Activated CD4-positive, alpha-beta T cell treated with anti-CD3 and anti-CD28 coated beads, Interleukin-2, Interleukin-4, amounts not matched to agents 100 ng/mL and 50 ng/mL, durations not matched to agents 16 hours and 8 hours (primary cell): ENCODE measurements around the gene CSDE1.

ENCODE experiments used
- DNase-seq: peaks from one replicate; pipeline ENCODE4 v3.0.0-alpha.2; 2020; ENCODE audit warnings: low spot score

Gene CSDE1

DNA sequence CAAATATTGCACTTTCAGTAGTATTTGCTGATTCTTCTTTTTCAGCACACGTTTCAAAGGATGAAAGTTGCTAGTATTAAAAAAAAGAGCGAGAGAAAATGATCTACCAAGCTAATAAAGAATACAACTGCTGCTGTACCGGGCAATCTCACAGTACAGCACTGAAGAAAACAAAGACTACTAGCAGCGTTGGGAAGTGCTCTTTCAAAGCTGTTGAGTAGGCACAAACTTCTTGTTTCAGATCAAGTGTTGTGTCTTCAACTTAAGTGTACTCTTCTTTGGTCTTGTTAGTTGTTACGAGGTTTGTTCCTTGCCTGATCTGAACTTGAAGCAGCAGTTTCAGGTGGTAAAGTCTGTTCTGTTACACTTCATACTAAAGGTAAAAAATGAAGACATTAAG is 7.9 kb downstream of the CSDE1 start:
- no peak for DNase-seq

DNA sequence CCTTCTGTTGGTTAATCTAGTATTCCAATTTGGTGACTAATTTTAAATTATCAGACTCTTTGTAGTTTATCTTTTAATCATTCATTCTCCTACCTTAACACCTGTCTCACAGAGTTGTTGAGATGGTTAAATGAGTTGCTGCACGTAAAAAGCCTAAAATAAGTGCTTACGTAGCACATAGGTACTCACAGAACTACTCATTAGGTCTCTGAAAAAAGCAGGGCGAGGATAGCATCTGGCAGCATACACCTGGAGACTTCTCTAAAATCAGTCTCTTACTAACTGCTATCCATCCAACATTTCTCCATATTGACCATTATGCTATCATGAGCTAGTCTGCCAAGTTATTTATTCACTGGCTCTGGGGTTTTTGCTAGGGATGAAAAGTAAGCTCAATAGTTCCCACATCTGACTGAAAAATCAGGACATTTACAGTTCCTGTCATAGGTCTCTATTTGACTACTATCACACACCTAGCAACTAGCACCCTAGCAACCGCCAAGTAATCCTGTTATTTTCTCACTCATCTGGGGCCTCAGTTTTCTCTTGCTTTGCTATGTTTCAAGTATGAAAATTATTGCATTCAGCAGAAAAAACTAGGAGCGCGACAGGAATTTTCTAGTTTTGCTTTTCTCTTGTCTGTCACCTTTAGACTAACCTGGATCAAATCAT is 11.2 kb downstream of the CSDE1 start:
- DNase-seq, result peak; percentile 56

DNA sequence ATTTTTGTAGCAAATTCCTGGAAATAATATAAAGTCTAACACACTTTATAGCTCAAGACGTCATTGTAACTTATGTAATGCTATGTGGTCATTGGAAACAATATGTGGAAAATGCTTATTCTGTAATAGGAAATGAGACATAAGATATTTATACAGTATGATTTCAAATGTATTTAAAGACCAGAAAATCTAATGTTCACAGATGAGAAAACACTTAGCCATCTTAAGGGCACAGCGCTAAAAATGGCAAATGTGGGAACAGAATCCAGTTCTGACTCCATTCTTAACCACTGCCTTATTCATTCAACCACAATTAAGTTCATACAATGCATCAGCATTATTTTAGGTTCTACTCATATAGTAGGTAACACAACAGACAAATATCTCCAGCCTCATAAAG is 12.5 kb downstream of the CSDE1 start:
- DNase-seq, result peak; percentile 61

DNA sequence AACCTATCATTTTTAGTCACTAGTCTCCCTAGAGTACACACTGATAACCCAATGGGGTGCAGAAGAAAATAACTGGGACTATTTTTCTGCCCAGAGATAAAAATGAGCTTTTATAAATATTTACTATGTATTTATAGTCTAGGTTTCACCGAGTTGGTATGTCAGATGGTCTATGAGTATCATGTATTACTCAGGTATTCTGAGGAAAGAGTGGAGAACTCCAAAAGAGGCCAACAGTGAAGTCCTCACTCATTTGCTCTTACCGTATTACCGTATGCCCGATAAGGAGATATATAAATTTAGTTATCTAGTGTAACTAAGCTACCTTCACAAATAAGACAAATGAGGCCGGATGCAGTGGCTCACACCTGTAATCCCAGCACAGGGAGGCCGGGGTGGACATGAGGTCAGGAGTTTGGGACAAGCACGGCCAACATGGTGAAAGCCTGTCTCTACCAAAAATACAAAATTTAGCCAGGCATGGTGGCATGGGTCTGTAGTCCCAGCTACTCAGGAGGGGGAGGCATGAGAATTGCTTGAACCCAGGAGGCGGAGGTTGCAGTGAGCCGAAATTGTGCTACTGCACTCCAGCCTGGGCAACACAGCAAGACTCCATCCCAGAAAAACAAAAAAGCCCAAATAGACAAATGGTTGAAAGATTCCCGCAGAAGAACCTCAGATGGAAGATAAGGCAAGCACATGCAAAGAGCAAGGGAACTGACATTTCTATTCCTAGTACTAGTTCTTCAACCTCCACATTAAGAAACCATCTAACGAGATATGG is 15.6 kb downstream of the CSDE1 start:
- no peak for DNase-seq

DNA sequence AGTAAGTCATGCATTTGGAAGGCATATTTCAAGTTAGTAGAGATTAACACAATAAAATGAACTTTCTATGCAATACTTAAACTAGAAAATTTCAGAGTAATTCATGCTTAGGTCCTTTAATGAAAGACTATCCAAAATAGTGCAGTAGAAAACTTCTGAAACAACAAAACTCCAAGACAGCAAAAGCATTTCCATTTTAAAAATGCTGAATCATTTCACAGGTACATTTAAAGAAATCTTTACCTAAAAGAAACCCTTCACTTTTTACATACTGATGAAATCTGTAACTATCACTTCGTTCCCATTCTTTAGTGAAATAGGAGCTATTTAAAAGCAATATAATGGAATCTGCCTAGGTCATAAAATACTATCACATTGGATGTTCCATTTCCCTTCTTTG is 17.5 kb downstream of the CSDE1 start:
- no peak for DNase-seq

DNA sequence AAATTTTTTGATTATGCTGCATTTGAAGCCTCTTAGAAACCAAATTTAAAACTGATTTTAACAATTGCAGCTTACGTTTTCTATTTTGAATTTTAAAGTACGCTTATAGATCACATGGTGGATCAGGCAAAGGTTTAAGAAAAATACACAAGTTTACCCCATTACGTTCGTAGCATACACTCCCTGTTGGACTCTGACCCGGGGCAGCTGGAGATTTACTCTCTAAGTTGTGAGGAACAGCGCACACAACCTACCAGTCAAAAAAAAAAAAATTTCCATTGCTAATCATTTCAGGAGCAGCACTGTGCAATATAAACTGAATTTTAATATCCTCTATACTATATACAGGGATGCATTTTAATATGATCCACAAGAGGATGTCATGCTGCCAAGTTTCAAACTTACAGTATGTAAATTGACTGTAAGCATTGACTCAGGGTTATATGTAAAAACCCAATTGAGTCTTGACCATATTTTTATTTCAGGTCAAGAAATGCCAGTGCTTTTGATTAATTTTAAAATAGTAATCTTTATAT is 20.4 kb downstream of the CSDE1 start:
- DNase-seq, result no peak

DNA sequence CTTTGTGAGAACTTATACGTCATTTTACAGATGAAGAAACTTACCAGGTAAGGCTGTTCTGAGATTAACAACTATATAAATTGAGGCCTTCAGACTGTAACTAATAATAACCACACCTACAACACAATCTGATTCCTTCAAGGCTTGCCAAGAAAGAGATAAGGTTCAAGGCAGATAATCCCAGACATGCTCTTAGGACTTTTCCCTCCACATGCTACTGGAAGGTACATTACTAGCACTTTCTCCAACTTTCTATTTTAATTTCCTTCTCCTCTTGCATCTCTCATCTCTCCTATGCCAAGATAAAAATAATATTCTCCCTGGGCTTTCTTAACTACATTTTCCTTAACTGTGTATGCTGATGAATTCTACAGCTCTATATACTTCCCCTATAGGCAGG is 22.3 kb downstream of the CSDE1 start:
- DNase-seq, result no peak

DNA sequence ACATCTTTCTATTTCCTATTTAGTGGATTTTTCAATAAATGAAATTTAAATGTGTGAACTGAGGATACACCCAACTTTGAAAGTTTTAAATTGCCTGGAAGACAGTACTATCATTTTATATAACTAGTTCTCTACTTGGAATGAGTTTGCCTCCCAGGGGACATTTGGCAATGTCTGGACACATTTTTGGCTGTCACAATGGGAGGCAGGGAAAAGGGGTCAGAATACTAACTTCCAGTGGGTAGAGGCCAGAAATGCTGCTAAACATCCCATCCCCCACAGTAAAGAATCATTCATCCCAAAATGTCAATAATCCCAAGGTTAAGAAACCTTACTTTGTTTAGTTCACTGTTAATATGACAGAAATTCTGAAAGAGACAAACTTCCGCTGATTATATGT is 28.0 kb downstream of the CSDE1 start:
- DNase-seq, result no peak

DNA sequence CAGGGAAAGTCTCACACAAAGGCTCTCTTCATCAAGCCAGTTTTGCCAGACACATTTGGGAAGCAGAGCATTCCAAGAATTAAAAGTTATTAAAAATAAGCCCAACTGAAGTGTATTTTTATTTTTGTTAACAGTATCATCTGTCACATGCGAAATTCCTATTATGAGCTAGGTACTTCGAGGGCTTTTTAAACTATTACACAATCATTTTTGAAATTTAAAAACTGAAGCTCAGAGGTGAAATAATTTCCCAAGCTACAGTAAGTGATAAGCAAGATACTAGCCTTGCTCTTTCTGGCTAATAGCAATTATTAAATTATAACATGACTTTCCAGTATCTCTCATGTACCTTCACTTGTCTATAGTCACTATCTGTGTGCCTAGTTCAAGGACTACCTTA is 29.2 kb downstream of the CSDE1 start:
- DNase-seq, result no peak

DNA sequence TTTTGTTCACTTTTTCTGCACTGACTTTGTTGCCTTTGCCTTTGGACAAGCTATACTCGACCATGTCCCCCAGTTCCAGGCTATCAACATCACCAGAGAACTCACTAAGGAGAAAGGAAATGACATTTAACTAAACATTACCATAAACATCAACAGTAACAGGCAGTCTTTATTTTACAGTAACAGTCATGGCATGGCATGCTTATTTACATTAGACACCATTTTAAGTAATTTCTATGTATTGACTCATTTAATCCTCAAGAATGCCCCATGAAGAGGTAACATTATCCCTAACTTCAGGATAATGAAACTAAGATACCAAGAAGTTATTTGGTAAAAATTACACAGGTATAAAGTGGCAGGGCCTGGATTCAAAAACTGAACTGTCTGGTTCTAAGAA is 32.6 kb downstream of the CSDE1 start:
- DNase-seq, result no peak

DNA sequence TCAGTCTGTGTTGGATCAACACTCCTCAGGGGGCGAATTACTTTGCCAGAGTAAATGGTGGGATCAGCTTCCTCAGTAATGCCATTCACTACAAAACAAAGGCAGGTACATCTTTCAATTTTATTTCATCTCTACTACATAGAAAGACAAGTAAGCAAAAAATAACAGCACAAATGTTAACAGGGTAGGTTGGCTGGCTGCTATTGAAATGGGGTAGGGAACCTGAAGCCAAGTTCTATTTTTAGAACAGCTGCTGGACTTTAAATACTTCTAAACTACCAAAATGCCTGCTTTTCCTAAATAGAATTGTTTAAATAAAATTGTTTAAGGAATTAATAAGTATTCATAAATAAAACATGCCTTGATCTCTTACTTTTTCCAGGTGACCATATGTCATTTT is 33.9 kb downstream of the CSDE1 start:
- no peak for DNase-seq

DNA sequence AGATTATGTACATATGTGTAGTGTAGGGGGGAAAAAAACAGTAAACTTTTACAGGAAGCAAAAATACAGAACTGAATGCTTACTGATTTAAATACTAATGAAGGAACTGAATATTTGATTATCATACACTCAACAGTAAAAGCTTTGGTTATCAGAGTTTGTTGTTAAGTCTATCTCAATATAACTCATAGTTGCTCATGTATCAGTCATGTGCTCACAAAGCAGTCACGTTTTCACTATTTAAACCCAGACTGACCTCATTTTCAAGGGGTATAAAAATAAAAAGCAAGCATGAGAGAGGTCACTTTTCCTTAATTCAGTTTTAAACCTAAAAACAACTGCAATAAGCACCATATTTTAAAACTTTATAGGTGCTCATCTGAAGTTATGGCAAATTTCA is 34.3 kb downstream of the CSDE1 start:
- DNase-seq, result no peak

DNA sequence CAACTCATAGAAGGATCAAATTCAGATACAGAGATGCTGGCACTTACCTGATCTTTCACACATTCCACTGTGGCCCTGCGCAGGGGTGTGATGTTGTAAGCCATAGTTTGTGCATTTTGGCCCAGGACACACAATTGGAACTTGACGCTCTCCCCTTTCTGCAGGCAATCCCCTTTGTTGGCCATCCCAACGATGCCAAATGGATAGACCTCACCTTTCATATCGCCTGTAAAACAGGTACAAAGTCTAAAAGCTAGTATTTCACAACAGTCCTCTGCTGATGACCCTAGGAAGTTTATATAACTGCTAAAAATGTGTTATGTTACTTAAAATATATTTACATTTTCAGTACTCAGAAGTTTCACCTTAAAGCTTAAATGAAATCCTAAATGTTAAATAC is 37.3 kb downstream of the CSDE1 start:
- no peak for DNase-seq

DNA sequence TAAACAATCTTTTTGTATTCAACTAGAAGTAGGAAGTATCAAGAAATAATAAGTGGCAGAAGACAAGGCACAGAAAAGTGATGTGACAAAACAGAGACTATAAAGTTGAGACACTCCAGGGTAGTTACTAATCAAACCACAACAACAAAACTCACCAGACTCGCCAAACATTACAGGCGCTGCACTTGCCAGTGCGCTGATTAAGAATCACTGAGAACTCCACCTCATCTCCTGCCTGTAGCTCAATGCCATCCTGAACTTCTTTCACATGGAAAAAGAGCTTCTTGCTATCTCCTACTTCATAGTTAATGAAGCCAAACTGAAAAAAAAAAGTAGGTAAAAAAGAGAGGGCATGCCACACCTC is 38.4 kb downstream of the CSDE1 start:
- no peak for DNase-seq

DNA sequence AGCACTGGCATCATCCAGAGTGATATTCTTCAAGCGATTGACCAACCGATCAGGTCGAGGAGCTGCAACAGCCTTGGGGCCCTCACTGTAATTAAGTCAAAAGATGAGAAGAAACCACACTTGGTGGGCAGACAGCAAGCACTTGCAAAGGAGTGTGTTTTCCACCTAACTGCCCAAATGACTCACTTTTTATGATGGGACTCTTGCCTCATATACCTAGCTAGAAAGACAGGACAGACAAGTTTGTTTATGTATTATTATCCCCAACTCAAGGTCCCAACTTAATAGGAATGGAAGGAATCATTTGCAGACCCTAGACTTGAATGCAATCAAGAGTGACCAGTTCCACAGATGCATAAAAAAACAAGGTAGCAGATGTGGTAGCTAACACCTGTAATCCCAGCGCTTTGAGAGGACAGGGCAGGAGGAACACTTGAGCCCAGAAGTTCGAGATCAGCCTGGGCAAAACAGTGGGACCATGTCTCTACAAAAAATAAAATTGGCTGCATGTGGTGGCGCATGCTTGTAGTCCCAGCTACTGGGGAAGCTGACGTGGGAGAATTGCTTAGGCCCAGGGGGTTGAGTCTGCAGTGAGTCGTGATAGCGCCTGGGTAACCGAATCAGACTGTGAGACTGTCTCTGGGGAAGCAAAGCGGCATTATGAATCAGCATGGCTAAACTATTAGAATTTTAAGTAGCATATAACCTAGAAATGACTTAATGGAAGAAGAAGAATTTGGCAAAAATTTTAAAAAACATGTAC is 38.9 kb downstream of the CSDE1 start:
- peak; percentile 15 for DNase-seq

DNA sequence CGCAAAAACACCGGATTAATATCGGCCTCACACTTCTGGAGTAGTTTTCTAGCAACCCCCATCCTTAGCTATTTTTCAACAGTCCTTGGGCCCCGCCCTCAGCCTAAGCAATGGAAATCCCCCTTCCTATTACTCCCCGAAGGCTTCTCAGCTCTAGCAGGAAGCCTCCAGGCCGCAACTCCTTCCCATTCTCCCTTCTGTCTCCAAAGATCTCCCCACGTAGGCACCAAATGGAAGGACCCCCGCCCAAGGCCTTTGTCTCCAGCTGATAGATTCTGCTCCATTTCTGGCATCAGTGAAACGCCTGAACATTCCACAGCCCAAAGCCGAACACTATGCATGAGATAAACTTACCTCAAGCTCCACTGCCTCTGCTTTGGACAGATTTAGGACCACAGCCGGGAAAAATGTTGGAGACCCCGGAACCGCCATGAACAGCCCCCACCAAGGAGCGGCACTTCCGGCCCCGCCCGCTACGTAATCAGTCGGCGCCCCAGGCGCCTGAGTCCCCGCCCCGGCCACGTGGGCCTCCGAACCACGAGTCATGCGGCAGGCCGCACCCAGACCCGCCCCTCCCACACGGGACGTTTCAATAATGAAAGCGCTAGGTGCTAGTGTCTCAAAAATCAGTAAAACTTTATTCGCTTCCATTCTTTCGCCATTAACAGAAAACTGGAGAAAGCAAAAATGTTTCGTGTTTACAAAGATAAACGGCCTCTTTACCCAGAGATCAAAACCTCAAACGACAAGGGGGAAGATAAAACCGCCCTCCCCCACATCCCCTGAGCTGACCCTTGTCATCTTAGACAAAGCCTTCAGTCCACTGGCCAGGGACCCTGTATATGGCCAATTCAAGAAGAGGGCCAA is 41.2 kb downstream of the CSDE1 start, which contains the start of gene NRAS:
Gene NRAS, minus strand, starts transcription at position 468 of the 867 bp plus-strand sequence. CDS start 611 bp downstream, outside the sequence.
- DNase-seq, result peak; percentile 95

DNA sequence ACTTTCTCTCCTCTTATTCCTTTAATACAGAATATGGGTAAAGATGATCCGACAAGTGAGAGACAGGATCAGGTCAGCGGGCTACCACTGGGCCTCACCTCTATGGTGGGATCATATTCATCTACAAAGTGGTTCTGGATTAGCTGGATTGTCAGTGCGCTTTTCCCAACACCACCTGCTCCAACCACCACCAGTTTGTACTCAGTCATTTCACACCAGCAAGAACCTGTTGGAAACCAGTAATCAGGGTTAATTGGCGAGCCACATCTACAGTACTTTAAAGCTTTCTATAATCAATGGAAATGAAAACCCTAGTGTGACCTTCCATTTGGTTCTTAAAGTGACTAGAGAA is 41.9 kb downstream of the CSDE1 start:
- DNase-seq, result no peak

DNA sequence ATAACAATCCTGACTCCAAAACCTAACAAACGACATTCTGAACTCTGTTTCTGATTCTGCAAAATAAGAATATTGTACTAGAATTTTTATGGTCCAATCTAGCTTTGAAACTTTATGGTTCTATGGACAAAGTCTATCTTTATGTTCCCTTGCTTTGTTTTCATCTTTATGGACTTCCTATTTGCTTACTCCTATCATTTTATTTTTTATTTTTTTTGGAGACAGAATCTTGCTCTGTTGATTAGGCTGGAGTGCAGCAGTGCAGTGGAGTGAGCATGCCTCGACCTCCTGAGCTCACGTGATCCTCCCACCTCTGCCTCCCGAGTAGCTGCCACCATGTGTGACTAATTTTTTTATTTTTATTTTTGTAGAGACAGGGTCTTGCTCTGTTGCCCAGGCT is 44.8 kb downstream of the CSDE1 start:
- DNase-seq, result no peak

DNA sequence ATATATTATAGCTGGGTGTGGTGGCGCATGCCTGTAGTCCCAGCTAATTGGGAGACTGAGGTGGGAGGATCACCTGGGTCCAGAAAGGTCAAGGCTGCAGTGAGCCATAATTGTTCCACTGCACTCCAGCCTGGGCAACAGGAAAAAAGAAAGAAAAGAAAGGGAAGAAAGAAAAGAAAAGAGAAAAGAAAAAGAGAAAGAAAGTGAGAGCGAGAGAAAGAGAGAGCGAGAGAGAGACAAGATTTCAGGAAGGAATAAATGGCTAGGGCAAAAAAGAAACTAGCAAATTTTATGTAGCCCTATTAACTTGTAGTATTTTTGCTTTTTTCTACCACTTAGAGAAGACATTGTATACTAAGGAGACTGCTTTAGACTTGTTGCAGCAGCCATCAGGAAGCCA is 47.4 kb downstream of the CSDE1 start:
- no peak for DNase-seq

DNA sequence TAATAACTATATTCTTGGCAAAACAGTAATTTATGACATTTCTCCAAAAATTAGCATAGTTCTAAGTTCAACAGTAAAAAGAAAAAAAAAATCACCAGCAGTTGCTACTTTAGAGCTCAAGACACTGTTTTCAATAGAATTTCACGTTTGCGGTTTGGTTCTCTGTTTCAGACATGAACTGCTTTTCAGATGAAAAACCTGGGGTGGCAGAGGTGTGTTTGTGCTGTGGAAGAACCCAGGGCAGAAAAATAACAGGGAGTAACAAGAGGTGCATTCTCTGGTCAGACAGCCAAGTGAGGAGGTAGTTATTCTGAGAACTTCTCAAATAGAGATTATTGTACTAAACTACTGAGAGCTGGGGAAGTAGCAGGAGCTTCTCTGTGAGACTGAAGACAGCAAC is 50.2 kb downstream of the CSDE1 start:
- DNase-seq, result no peak

DNA sequence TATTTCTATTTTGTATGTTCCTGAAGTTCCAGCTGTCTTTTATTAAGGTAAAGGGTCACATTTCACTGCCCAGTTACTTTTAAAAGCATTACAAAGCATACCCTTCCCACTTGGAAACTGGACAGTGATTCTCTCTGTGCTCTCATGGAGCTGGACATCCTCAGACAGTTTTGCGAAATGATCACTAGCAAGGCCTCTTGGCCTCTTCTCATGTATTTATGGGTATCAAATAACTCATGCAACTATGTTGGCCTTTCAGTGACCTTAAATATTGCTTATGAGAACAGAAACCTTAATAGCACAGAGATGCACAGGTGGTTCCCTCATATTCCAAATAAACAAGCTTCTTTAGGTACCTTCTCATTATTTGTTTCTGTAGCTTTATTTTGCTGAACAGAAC is 54.5 kb downstream of the CSDE1 start:
- DNase-seq, result no peak

DNA sequence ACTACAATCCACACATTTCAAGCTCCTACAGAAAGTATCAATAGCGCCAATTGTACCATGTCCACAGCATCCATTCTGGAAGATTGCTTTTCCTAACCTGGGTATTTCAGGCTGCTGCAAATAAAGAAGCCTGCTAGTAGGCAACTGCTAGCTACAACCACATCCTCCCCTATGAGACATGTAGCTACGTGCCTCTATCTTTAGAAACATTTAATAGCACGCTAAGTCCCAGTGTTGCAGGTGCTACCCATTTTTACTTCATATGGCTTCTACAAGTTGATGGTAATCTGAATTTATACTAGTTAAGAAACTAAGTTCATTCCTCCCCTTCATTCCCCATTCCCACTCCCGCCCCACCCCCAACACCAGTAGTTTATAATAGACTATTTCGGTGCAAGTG is 55.0 kb downstream of the CSDE1 start:
- DNase-seq, result no peak
